Bone marrow (tissue), 2 donors: ENCODE data around the gene ZFPM1.

Experiments used
- DNase-seq, 2 donors: peaks; one replicate each; lab custom pipeline; 2025; lab: John Stamatoyannopoulos, UW

The ZFPM1 gene

DNA sequence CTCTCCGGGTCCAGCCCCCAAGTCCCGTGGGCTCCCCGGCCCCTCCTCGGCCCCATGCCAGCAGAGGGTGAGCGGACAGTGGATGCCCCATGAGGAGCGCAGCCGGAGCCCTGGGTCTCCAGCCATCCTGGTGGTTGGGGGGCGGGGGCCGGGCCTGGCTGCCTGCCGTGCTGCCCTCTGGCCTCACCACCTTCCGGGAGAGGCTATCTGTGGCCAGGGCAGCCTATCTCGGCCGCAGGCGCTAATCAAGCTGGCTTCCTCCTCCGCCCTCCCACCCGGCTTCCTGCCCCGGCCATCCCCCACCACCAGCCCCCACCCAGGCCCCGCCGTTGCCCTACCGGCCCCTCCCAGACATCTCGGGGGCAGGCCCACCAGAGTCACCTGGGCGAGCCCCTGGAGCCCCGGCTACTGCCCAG, 46.8 kb downstream of the ZFPM1 start:
- no peak for DNase-seq

DNA sequence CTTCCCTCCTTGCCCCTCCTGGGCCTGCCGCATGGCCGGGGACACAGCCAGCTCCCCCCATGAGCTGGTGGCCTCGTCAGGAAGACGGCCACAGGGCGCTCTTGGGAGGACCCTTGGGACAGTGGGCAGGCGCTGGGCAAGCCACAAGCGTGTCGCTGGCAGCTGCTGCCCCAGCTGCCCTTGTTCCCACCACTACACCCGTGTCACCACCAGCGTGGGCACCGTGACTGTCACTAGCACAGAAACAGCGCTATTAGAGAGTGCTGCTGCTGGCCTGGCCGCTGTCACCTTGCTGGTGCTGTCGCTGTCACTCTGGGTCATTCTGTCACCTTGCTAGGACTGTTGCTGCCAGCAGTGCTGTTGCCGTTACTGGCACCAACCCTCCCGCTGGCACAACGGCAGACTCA, 47.2 kb downstream of the ZFPM1 start:
- DNase-seq, result no peak

DNA sequence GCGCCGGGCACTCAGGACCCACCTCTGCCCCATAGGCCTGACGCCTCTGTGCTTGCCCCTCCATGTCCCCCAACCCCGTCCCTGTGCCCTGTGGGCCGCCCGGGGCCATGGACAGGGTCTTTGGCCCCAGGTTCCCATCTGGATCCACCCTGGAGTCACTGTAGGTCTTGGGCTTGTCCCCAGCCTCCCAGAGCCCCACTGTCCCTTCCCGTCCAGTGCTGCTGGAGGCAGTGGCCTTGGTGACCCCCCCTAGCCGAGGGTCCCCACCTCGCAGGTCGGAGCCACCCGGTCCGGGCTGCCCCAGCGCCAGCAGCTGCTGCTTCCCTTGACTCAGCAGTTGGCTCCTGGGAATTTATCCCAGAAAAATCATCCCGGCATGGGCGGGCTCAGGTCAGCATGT, 49.3 kb downstream of the ZFPM1 start:
- DNase-seq, result no peak

DNA sequence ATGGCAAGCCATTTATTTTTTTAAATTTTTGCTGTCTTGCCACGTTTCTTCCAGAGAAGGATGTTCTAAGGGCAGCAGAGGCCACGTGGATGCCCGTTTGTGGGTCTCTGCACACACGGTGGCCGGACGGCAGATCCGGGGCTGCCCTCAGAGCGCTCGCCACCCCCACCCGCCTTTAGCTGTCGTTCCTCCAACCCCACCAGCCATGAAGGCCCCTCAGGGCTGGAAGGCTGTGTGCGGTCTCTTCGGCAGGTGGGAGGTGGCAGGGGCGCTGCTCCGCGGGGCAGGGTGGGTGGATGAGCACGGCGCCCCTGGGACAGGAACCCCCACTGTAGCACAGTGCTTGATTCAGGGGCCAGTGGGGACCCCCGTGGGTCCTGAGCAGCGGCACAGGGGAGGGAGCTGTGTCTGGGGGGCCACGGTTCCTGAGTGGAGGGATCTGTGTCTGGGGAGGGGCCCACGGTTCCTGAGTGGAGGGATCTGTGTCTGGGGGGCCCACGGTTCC, 49.7 kb downstream of the ZFPM1 start:
- DNase-seq, result no peak

DNA sequence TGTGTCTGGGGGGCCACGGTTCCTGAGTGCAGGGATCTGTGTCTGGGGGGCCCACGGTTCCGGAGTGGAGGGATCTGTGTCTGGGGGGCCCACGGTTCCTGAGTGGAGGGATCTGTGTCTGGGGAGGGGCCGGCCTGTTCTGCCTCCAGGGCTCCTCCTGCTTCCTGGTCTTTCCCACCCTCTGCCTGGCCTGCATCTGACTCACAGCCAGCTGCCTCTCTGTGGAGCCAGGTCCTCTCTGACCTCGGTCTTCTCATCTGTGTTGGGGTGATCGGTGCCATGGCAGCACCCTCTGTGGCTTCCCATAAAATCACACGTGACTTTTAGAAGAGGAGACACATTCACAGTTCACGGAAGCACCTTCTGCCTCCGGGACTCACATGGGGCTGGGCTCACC, 50.3 kb downstream of the ZFPM1 start:
- DNase-seq, result no peak

DNA sequence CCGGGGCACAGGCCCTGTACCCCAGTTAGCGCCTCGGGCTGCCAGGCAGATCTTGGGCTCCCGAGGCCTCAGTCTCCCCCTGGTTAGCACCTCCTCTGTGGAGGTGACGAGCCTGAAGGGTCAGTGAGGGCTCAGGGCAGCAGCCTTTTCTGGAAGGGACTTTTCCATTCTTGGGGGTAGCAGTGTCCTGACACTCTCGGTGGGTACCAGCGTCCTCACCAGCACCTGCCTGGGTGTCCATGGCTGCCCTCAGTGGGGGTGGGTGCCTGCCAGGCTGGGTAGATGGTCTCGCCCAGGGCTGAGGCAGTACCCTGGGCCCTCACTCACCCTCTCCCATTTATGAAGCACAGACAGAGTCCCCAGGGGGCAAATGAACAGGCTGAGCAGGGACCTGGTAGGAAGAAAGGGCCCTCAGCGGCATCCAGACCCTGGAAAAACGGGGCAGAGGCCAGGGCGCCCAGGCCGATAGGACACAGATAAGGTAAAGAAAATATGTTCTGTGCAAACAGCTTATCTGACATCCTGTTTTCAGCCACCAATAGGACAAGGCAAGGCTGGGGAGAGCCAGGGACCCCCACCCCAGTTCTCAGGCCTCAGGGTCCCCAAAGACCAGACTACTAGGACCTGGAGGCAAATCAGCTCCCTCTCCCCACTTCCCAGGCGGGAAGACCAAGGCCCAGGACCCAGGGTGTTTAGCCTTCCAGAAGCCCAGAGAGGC, 50.9 kb downstream of the ZFPM1 start:
- no peak for DNase-seq

DNA sequence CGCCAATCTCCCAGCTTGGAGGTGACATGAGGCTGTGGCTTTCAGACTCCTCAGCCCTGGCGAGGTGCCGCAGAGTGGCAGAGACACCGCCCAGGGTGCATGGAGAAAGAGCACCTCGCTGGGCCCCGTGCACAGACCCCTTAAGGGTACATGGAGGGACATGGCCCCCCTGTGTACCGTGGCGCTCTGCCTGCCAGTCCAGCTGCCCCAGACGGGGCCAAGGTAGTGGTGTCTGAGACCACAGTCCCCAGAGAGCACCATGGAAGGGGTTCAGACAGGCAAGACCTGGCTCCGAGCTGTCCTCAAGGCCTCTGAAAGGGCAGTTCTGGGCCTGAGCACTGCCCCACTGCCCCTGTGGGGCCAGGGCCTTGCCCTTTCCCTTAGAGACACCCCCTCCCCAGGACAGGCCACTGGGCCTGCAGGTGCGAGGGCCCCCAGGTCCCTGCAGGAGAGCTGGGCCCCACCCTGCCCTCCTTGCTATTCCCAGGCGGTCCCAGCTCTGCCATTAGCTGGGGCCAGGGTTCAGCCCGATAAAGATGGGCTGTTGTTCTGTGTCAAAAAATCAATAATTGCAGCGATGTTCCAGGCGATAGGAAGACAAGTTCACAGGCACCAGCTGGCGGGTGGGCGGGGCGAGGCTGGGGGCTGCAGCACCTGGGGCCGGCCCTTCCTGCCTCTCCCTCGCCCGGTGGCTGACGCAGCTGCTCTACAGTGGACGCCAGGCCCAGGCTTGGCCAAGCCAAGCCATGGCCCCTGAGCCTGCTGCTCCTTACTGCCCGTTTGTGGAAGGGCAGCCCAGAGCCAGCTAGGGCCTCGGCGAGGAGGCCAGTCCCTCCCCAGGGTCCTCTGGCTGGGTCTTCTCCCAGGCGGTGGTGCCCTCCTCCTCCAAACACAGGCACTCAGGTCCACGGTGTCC, 51.7 kb downstream of the ZFPM1 start:
- DNase-seq, result no peak

DNA sequence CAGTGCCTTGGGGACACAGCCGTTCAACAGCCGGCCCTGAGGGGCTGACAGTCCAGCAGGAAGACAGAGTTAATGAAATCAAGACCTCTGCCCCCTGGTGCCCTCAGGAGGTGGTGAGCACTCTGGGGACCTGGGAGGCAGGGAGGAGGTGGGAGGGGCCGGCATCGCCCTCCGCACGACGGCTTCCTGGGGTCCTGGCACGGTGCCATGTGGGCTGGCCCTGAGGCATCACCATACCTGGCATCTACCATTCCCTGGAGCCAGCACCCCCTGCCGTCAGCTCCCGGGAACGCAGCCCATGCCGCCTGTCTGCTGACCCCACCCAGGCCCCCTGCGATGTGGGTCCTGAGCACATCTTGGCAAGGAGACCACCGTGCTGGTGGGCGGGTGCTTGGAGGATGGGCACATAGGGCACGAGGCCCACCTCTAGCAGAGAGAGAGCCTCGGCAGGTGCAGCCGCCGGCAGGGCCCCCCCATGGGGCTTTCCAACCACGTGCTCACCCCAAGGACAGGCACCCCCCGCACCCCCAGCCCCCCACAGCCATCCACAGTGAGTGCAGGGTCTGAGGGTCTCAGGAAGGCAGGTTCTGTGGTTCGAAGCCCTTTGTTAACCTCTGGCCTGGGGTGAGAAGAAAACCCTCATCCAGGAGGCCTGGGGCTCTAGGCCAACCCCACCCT, 52.5 kb downstream of the ZFPM1 start:
- peak in 1 of 2 donors; percentile 3 for DNase-seq

DNA sequence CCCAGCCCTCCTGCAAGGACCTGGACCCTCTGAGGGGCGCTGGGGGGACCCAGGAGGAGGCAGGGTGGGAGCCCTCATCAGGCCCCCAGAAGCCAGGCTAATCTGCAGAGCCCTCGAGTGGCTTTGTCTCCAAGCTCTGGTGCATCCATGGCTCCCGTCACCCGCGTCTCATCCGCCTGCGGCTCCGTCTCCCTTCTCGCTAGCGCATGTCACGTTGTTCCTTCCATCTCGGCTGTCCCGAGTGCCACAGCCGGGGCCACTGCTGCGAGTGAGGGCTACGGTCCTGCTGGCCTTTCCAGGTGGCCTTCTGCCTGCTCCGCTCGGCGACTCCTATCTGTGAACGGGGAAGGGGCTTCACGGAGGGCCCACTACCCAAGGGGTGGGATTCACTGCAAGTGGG, 53.6 kb downstream of the ZFPM1 start:
- no peak for DNase-seq

DNA sequence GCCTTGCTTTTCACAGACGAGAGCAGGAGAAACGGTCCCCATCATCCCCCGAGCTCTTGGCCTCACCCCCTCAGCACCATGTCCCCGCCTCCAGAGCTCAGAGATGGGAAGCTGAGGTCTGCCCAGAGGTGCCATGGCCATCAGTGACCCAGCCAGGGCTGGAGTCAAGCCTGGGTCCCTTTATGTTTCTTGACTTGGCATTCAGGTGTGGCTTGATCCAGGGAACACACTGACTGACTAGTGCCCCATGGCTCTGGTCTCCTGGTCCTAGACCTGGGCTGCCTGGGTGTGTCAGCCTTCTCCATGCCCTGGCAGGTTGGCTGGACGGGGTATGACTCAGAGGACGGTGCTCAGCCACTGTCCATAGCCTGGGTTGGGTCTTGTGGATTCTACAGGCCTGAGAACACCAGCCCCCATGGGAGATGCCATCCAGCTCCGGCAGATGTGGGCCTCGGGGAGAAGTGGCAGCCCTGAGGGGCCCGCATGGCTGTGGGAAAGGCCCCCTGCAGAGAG, 54.2 kb downstream of the ZFPM1 start:
- no peak for DNase-seq

DNA sequence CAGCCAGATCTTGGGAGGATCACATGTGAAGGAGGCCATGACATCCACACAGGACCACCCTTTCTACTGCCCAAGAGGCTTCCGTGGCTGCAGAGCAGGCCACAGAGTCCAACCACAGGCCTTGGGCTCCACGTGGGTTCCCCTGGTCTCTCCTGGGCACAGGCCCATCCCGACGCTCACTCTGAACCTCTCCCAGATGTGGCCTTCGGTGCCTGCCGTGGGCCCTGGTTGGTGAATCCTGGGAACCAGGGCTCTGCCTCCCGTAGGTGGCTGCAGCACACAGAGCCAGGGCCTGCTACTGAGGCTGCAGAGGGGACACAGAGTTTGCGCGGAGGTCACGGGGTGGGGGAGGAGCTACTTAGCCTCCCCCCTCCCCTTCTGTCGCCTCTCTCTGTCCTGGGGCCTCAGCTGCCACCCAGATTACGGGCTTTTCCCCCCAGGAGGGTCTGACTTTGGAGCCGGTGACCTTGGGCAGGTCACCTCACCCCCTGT, 55.3 kb downstream of the ZFPM1 start:
- no peak for DNase-seq

DNA sequence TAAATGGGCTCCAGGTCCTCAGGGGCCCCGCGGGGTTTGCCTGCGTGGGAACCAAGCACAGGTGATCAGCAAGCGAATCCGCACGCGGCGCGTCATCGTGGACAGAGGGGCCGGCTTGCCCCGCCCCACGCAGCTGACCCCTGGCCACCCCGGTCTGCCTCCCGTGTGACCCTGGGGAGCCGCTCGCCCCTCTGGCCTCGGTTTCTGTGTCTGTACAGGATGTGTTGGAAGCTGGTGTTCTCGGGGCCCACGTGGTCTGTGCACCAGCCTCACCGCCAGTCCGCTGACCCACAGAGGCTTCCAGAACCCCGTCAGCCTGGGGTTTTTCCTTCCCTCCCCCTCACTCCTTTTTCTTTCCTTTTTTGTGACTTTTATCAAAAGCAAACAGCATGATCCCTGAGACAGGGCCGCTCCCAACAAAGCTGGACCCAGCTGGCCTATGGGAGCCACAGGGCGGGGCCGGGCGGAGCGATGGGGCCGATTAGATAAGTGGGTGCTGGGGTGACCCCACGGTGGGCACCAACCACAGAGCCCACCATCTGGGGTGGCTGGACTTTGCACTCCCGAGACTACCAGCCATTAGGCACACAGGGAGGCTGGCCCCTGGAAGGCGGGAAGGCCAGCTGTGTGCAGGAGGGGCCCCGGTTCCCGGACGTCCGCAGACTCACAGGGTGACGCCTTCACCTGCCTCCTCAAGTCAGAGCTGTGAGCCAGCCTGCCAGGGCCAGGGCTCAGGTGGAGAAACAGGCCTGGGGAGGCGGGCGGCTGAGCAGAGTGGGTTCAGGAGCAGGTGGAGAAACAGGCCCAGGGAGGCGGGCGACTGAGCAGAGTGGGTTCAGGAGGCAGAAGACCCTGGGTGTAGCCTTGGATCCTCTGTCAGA, 56.0 kb downstream of the ZFPM1 start:
- no peak for DNase-seq

DNA sequence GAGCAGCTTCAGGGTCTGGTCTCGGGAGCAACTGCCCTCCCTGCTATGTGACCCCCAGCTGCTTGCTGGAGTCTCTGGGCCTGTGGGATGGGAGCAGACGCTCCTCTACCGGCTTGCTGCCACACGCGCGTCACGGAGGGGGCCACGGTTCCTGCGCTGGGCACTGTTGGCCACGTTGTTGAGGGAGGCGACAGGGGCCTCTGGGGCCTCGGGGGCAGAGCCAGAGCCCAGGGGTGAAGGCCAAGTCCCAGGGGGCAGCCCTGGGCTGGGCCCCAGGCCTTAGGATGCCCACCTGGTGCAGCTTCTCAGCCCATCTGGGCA, 56.6 kb downstream of the ZFPM1 start:
- DNase-seq, result no peak

DNA sequence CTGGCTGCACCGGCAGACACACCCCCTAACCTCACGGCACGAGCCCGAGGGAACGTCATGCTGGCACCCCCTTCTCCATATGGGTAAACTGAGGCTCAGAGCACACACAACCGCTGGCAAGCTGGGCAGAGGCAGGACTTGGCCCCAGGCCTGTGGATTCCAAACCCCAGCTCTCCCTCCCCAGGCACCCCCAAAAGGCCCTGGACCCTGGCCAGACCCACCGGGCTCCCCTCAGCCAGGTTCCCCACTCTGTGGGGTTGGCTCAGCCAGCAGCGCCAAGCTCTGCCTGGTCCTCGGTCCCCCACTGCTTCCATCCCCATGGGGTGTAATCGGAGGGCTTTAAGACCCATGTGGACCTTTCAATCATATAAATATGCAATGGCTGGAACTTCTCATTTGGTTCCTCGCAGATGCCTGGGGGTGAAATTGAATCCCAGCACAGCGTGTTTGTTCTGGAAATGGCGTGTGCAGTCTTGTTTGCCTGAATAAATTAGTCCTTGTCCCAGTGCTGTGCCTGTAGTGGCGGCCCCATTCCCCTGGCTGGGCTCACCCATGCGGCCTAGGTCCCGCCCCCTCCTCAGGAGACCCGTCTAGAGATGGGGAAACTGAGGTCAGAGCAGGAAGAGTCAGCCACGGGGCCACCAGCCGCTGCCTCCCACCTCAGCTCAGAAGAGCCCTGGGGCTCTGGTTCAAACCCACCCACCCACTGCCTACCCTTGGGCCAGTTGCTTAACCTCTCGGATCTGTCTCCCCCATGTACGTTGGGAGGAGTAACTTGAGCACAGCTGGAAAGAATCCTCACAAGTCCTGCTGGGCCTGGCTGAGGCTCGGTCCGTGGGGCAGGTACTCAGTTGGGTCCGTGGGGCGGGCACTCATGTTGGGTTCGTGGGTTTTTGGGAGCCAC, 57.3 kb downstream of the ZFPM1 start:
- no peak for DNase-seq

DNA sequence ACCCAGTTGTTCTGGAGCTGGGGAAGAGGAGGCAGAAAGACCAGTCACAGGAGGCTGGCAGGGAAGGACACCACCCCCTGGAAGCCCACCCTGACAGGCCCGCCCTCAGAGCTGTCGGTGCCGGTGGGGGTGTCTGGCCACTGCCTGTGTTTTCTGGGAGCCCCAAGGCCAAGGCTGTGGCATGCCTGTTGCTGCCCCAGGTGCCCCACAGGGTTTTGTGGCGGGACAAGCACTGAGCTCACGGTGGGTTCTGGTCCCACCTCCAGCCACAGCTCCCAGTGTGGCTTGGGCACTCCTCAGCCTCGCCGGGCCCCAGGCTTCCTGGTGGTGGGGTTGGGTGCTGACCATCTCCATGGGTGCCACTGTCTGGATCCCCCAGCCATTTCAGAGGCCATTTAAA, 58.0 kb downstream of the ZFPM1 start:
- no peak for DNase-seq

DNA sequence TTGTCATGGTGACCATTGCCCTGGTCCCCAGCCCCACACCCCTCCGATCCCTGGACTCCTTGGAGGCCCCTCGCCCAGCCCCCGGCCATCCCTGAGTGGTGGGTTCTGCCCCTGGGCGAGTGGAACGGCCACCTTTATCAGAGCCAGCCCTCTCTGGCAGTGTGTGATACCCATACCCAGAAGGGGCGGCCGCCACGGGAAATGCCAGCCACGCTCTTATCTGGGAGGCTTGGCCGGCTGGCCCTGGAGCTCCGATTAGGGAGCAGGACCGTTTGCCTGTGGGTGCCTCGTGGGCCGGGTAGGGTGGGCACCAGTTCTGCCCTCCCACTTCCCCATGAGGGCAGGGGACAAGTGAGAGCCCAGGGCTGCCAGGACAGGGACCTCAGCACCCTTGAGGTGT, 58.8 kb downstream of the ZFPM1 start:
- no peak for DNase-seq

DNA sequence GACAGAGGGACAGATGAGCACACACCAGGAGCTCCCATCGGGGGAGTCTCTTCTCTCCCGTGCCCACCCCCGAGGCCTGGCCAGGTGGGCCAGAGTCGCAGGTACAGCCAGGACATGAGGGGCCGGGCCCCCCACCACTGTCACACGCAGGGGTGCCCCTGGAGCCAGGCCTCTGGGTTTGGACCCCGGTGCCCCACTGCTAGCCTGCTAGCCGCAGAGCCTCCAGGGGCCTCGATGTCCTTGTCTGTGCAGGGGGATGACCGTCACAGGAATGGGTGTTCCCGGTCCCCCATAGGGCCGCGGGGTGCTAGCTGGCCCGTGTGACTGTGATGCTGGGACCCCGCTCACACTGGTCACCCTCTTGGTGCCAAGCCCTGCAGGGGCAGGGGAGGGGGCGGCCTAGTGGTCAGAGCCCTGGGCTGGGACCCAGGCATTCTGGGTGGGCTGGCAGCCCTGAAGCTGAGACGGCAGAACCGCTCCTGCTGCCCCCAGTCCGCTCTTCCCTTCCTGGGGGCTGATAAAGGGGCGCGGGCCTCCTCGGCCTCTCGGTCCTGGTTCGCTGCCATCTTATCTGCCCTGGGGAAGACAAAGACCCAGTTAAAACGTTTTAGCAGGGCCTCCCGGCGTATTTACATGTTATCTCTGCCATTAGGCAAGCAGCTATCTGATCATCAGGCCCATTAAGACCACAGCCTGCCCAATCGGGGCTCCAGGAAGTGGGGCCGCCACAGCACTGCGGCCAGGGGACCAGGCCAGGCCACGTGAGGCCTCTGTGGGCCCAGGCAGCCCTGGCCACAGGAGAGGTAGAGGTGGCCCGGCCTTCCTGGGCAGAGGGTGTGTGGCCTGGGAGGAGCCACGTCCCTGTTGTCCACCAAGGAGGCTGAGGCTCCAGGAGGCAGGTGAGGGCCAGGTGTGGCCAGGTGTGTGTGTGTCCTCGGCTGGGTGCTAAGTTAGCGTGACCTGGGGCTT, 59.9 kb downstream of the ZFPM1 start:
- DNase-seq, result no peak

DNA sequence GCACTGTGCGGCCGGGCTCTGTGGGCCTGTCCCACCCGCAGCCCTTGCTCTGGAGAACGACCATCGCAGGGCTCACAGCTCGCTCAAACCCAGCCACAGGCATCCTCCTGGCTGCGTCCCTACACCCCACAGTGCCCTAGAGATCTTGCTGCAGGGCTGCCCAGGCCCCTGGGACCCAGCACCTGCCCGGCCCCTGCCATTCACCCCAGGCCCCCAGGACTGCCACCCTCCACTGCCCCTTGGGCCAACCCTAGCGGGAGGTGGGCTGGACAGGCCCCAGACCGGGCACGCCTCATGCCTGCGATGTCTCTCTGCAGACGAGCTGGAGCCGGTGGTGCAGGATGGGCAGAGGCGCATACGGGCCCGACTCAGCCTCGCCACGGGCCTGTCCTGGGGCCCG, 61.0 kb downstream of the ZFPM1 start:
- DNase-seq, result no peak
